Measurements from ENCODE around the gene DHRS9.

- TF ChIP-seq EZH2 (IDR thresholded peaks at IDR 0.05; ENCODE audit: low read length) (no peak), CTCF (optimal IDR thresholded peaks at IDR 0.05 in 1 of 3, IDR thresholded peaks at IDR 0.05 in 1 of 3, conservative IDR thresholded peaks at IDR 0.05 in 1 of 3; ENCODE audit: extremely low read depth in 1 of 3, insufficient read depth in 2 of 3, low read length in 3 of 3) (no peak)
These were observed 67.6 kb downstream of the DHRS9 start for GRCh38 chr2:169136885-169137534.
